Heart right ventricle (tissue), 16 donors: ENCODE measurements around the gene RAB3D. TPM values are rescaled to one million over a fixed set of nuclear protein-coding genes. Genes with fewer than 3 reads are reported as not detected.

ENCODE experiments used
- ATAC-seq, 8 donors: fragments of 200-7000 bp; cut with Tn5 transposase; one replicate each; pipeline ENCODE4 v1.9.1; 2020; ENCODE audit warnings: mild to moderate bottlenecking in 8 of 8, moderate library complexity in 8 of 8, moderate number of reproducible peaks in 1 of 8
- DNase-seq, 2 donors: peaks; one replicate each; pipeline ENCODE4 v3.0.0-alpha.2; 2020
- H3K27ac ChIP-seq, 10 donors: fragments of 200-600 bp; sonication (generic) in 2 of 10; one replicate each; pipeline versions ENCODE4 v1.5.0 to v1.8.0; 2020 to 2022; ENCODE audit warnings: mild to moderate bottlenecking in 3 of 10
- H3K27me3 ChIP-seq, 7 donors: fragments of 200-600 bp; one replicate each; pipeline ENCODE4 v1.8.0; 2021 to 2022; ENCODE audit warnings: mild to moderate bottlenecking in 2 of 7
- H3K36me3 ChIP-seq, 9 donors: fragments of 200-600 bp; sonication (generic) in 1 of 9; one replicate each; pipeline versions ENCODE4 v1.5.0 to v1.8.0; 2020 to 2022; ENCODE audit warnings: mild to moderate bottlenecking in 2 of 9
- H3K4me1 ChIP-seq, 9 donors: fragments of 200-600 bp; sonication (generic) in 1 of 9; one replicate each; pipeline versions ENCODE4 v1.5.0 to v1.8.0; 2020 to 2022; ENCODE audit warnings: mild to moderate bottlenecking in 4 of 9
- H3K4me3 ChIP-seq, 10 donors: fragments of 200-600 bp; sonication (generic) in 2 of 10; one replicate each; pipeline versions ENCODE4 v1.5.0 to v1.8.0; 2020 to 2022; ENCODE audit warnings: mild to moderate bottlenecking in 7 of 10, moderate library complexity in 2 of 10
- H3K9me3 ChIP-seq, 11 donors: fragments of 200-600 bp in 10 of 11; sonication (generic) in 2 of 11; one replicate each; pipeline versions ENCODE4 v1.5.0 to v1.8.0; 2013 to 2022; ENCODE audit warnings: mild to moderate bottlenecking in 2 of 11, control low read depth in 1 of 11, moderate library complexity in 1 of 11
- CTCF ChIP-seq, 9 donors: fragments of 200-600 bp; sonication (generic) in 2 of 9; IDR thresholded peaks; one replicate each; pipeline versions ENCODE4 v1.5.0 to v1.8.0; 2021 to 2022; ENCODE audit warnings: antibody characterized with exemption in 9 of 9, mild to moderate bottlenecking in 5 of 9, moderate library complexity in 1 of 9
- WGBS, 2 donors: extraction: QIAGEN DNeasy Blood & Tissue Kit; methylation state at CpG; one replicate each; pipeline ENCODE4 v1.1.7; 2013; ENCODE audit warnings: inconsistent platforms in 1 of 2; 5-methylcytosine and 5-hydroxymethylcytosine counted together
- intact Hi-C, 10 donors: fragments of 100-400 bp; cut with DNase I; formaldehyde crosslinking; loops; one replicate each; pipeline versions ENCODE4 v1.11.1 to v1.14.2; 2022
- polyA plus RNA-seq, 2 donors: library from polyadenylated mRNA; stranded (reverse); fragments of 200-250 nt; gene quantifications; one replicate each; pipeline ENCODE4 v1.2.3, GENCODE V29; 2013
- total RNA-seq, 10 donors: library from RNA; stranded (reverse); fragmentation: NEBNext Ultra II Directional in 3 of 10; extraction: Animal tissue kit (Norgen Biotek cat#: 25700) in 3 of 10; gene quantifications; one replicate each; pipeline versions ENCODE4 v1.2.1 to v1.2.4, GENCODE V29; 2021 to 2023
- donor health status: Arrhythmogenic right ventricular cardiomyopathy.
- donor health status: ischemic (EF 13 %, LVEDD 7.1; RV severe dilation, severe dysfunction).
- donor health status: healthy with polysubstance abuse.
- donor health status: DM: no; HTN: yes; CAD: no.
- donor health status: DM: no; HTN: no; CAD: no.
- donor health status: ischemic (EF 25% LVEDD 6.9; RV normal size, moderate dysfunction).
- donor health status: ischemic (EF 25% LVEDD 5.7; RV mildly dilated, moderate dysfunction).
- donor health status: healthy.
- donor health status: DM: yes; HTN: yes; CAD: no.
- donor health status: Ischemic cardiomyopathy.
- donor health status: ischemic (EF 35%, LVEDD 5.7; RV mildly dilated, moderate dysfunction).
- donor health status: nonischemic (EF 11% LVEDD 7.7; RV severe dilation, severe dysfunction).
- donor health status: DM: yes; HTN: yes; CAD: no.
- donor health status: PGD.
- donor health status: ischemic (EF 29% LVEDD 5.4; RV normal size, mild dysfunction).
- donor health status: nonischemic (EF 23%, LVEDD 6.1; RV moderate dilation, normal function).

RAB3D gene
- total and polyA plus RNA-seq, 12 donors, result 2.7 to 11.6 (median 6.0) TPM

- ATAC-seq, result no peak
- Histone ChIP-seq H3K27me3 (peaks cover 0 to 5% (median 0%) of the 10 kb centered on the region in 7 donors), H3K27ac (peak overlapping the region in 4 of 10 donors; percentile 10 to 95 (median 68)), H3K4me1 (peaks cover 9 to 64% (median 48%) of the 10 kb centered on the region in 9 donors), H3K9me3 (no peaks in the 10 kb centered on the region), H3K4me3 (no peak overlapping the region), H3K36me3 (peaks cover 0 to 13% (median 0%) of the 10 kb centered on the region in 9 donors)
- TF ChIP-seq CTCF (IDR thresholded peaks at IDR 0.05), result no peak
- no peak for DNase-seq
- intact Hi-C loops, result loop anchor here in 3 of 10 donors (5.0 to 10.0 kb wide), 4 partner anchors 70 to 218 kb away; partner anchors contain the start of genes TSPAN16 (in 1 of the 3) and ZNF627 (in 1 of the 3)
These were observed 37.8 kb upstream of the RAB3D start for GRCh38 chr19:11377237-11377636.

GRCh38 chr19:11375143-11375948 lies 35.9 kb upstream of the RAB3D start:
- Histone ChIP-seq H3K27ac (peak overlapping the region; percentile 26 to 97 (median 95)), H3K9me3 (no peaks in the 10 kb centered on the region), H3K4me3 (peak overlapping the region; percentile 7 to 80 (median 67)), H3K4me1 (peaks cover 3 to 50% (median 33%) of the 10 kb centered on the region in 9 donors), H3K27me3 (no peaks in the 10 kb centered on the region), H3K36me3 (peaks cover 0 to 17% (median 0%) of the 10 kb centered on the region in 9 donors)
- DNase-seq, result peak; percentile 50 to 53
- no peak for TF ChIP-seq CTCF (IDR thresholded peaks at IDR 0.05)
- intact Hi-C loops, result loop anchor here in 3 of 10 donors (5.0 to 10.0 kb wide), 4 partner anchors 72 to 219 kb away; partner anchors contain the start of genes TSPAN16 (in 1 of the 3) and ZNF627 (in 1 of the 3)
- WGBS, 2 donors, result 10 to 14% methylated on average over 27 of the region's 27 CpGs
- peak in 6 of 8 donors; percentile 2 to 21 (median 14) for ATAC-seq

GRCh38 chr19:11374433-11375142 lies 35.1 kb upstream of the RAB3D start, which contains the start of gene SWSAP1:
TSS of gene SWSAP1 (plus strand) at chr19:11374666. CDS start at chr19:11374681, 15 bp downstream.
- Histone ChIP-seq H3K27ac (peak within 1 kb of the TSS; percentile 87 to 97 (median 95)), H3K4me1 (peaks cover 3 to 44% (median 30%) of the 10 kb centered on the region in 9 donors), H3K27me3 (no peaks in the 10 kb centered on the region), H3K9me3 (no peaks in the 10 kb centered on the region), H3K4me3 (peak within 1 kb of the TSS; percentile 7 to 80 (median 67)), H3K36me3 (peaks cover 0 to 17% (median 0%) of the 10 kb centered on the region in 9 donors)
- DNase-seq, result peak; percentile 98 to 99
- intact Hi-C loops, result loop anchor here in 4 of 10 donors (1.0 to 10.0 kb wide), 7 partner anchors 28 to 220 kb away; partner anchors contain the start of genes CCDC159 (in 1 of the 4), ODAD3 (in 1 of the 4), PRKCSH (in 1 of the 4) and RAB3D (in 1 of the 4)
- 0 to 1% methylated on average over 44 of the region's 44 CpGs for WGBS, 2 donors
- peak; percentile 96 to 97 (median 97) for ATAC-seq
- no peak for TF ChIP-seq CTCF (IDR thresholded peaks at IDR 0.05)
